ENCODE measurements around the gene PDZRN3.
A peak's percentile ranks its signal among the peaks of the same experiment; 100 is the strongest.

Gene PDZRN3

DNA sequence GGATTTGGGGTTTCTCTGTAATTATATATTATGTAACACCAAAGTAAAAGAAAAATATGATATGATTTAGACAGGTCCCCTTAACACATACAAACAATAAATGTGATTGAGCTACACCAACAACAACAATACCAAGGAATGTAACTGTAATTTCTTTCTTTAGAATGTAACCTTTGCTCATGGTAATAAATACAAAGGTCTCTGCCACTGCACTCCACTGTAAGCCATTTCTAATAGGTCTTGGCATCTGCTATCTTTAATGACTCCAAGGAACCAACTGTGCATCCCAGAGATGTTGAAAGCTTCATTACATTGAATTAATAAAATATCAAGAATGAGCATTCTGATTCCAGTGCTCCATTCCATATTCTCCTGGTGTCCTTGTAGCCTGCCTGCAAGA, 88.8 kb downstream of the PDZRN3 start:
- in situ Hi-C loops (cut with HindIII; ENCODE audit: low sequenced_read_pairs) = no loop called here
- DNase-seq (ENCODE audit: low read depth, low spot score) = no peak
- H3K4me3 ChIP-seq (ENCODE audit: low read depth, low read length) = no peak overlapping the region
- TF ChIP-seq, protein P1, sequence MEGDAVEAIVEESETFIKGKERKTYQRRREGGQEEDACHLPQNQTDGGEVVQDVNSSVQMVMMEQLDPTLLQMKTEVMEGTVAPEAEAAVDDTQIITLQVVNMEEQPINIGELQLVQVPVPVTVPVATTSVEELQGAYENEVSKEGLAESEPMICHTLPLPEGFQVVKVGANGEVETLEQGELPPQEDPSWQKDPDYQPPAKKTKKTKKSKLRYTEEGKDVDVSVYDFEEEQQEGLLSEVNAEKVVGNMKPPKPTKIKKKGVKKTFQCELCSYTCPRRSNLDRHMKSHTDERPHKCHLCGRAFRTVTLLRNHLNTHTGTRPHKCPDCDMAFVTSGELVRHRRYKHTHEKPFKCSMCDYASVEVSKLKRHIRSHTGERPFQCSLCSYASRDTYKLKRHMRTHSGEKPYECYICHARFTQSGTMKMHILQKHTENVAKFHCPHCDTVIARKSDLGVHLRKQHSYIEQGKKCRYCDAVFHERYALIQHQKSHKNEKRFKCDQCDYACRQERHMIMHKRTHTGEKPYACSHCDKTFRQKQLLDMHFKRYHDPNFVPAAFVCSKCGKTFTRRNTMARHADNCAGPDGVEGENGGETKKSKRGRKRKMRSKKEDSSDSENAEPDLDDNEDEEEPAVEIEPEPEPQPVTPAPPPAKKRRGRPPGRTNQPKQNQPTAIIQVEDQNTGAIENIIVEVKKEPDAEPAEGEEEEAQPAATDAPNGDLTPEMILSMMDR (IDR thresholded peaks at IDR 0.05; ENCODE audit: low read depth, low read length) = no peak

DNA sequence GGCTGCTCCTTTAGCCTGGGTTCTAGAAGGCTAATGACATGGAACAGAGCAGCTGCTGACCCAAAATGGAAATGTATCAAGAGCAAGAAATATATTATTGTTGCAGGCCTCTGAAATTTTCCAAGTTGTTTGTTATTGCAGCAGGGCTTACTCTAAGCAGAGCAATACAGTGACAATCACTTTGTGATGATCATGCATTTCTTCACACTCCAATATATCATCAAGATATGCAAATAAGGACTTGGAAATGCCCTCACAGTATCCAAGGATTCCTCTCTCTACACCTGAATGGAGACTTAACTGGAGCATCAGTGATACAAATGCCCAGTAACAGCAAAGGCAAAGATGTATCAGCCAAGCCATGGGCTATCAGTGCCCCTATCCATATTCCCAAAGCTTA, 89.6 kb downstream of the PDZRN3 start:
- no peak overlapping the region for H3K4me3 ChIP-seq (ENCODE audit: low read depth, low read length)
- in situ Hi-C loops (cut with HindIII; ENCODE audit: low sequenced_read_pairs) = no loop called here
- TF ChIP-seq, protein P1 (IDR thresholded peaks at IDR 0.05; ENCODE audit: low read depth, low read length) = no peak

DNA sequence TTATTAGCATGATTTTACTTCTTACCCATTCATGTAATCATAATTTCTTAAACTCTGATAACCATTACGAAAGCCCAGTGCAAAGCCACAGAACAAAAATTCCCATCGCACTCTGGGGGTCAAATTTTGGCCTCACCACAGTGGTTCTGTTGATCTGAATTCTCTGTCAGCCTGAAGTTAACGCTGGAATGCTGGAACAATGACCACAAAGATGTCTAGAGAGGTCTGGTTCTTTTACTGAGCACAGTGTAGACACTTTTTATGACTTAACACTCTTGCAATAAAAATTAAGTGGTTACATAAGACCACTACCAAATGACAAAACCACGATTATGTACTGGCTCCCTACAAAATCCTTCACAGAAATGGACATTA, 94.7 kb downstream of the PDZRN3 start:
- TF ChIP-seq, protein P1 (IDR thresholded peaks at IDR 0.05; ENCODE audit: low read depth, low read length) = no peak
- DNase-seq (ENCODE audit: low read depth, low spot score) = peak; percentile 86
- in situ Hi-C loops (cut with HindIII; ENCODE audit: low sequenced_read_pairs) = no loop called here
- no peak overlapping the region for H3K4me3 ChIP-seq (ENCODE audit: low read depth, low read length)

More for the DNA sequence above, 89.6 kb downstream of the PDZRN3 start:
- no peak for DNase-seq (ENCODE audit: low read depth, low spot score)

DNA sequence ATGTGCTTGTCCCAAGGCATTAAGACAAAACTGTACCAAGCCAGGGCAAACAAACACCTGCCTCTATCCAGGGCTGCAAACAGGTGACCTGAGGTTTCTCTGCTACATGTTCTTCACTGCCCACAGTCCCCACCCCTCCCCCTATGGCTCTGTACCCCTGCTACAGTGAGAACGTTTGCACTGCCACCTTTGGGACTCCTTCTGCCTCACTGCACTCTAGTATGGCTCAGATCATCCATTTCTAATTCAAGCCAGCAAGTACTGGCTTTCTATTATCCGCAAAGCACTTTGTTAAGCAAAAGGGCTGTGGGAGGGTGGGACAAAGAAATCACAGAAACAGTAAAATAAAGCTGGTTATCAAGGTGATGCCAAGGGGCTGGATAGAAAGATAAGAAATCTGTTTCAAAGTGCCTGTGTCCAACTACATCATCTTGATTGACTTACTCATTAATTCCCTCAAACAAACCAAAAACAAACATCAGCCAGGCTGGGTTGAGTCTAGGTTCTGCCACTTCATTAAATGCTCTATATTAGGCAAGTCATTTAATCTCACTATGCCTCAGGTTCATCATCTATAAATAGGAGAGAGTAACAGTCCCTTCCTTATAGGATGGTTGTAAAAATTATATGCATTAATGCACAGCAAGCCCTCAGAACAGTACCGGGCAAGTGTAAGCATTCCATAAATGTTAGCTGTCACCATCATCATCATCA, 95.3 kb downstream of the PDZRN3 start:
- H3K4me3 ChIP-seq (ENCODE audit: low read depth, low read length) = no peak overlapping the region
- in situ Hi-C loops (cut with HindIII; ENCODE audit: low sequenced_read_pairs) = no loop called here
- DNase-seq (ENCODE audit: low read depth, low spot score) = no peak
- TF ChIP-seq, protein P1 (IDR thresholded peaks at IDR 0.05; ENCODE audit: low read depth, low read length) = no peak

DNA sequence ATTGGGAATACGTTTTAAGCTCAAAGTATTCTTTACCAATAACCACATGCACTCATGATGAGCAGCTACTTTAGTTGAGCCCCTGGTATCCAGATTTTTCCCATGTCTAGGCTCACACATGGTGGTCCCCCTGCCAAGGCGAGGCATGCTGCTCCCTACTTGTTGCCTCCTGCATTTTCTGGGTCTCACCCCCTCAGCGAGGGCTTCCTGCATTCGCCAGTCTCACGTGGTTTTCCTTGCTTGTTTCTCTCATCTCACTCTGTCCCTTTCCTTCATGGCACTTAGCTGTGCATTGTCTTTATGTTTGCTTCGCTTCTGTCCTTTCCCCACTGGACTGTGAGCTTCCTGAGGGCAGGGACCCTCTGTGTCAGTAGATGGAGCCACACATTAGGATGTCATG, 99.2 kb downstream of the PDZRN3 start:
- in situ Hi-C loops (cut with HindIII; ENCODE audit: low sequenced_read_pairs) = no loop called here

DNA sequence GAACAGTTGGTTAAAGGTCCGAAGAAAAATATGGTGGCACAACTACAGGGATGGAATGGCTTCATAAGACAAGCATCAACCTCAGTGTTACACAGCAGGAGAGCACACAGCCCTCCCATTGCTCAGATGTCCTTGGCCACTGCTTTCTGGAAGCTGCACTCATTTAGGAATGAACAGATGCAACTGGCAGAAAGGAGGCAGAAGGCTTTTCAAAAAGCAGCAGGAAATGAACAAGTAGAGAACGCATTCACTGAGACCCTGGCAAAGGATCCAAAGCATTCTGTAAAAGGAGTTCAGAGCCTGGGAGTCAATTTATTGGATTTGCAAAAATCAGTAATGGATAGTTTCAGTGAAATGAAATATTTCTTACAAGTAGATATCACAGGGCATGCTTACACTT, 101.1 kb downstream of the PDZRN3 start:
- in situ Hi-C loops (cut with HindIII; ENCODE audit: low sequenced_read_pairs) = no loop called here
- no peak overlapping the region for H3K4me3 ChIP-seq (ENCODE audit: low read depth, low read length)

More for the DNA sequence above, 99.2 kb downstream of the PDZRN3 start:
- H3K4me3 ChIP-seq (ENCODE audit: low read depth, low read length) = no peak overlapping the region
- no peak for DNase-seq (ENCODE audit: low read depth, low spot score)
- TF ChIP-seq, protein P1 (IDR thresholded peaks at IDR 0.05; ENCODE audit: low read depth, low read length) = no peak

More for the DNA sequence above, 101.1 kb downstream of the PDZRN3 start:
- DNase-seq (ENCODE audit: low read depth, low spot score) = no peak
- TF ChIP-seq, protein P1 (IDR thresholded peaks at IDR 0.05; ENCODE audit: low read depth, low read length) = no peak
